AG04449 (cell line): Measurements from ENCODE around the gene LRRC32.

Experiments
- CTCF ChIA-PET: fragments of 350-600 bp; formaldehyde crosslinking; extraction: SDS; loops from one replicate; lab custom pipeline; 2021; ENCODE audit warnings: antibody characterized with exemption; lab: Yijun Ruan, JAX
- POLR2A ChIA-PET: fragments of 400-600, 350-600 bp; formaldehyde crosslinking; extraction: SDS; loops from one replicate; lab custom pipeline; 2020; ENCODE audit warnings: antibody characterized with exemption, inconsistent platforms; lab: Yijun Ruan, JAX
- DNase-seq: peaks from one replicate; pipeline ENCODE4 v3.0.0-alpha.2; 2010; ENCODE audit warnings: low read depth, low spot score
- H3K4me3 ChIP-seq: 2 replicates; pipeline ENCODE4 v1.5.1; 2011; ENCODE audit warnings: low read depth, mild to moderate bottlenecking, control low read depth, low read length
- TF ChIP-seq, protein P1 (sequence below): IDR thresholded peaks from one replicate; pipeline ENCODE4 v1.5.1; 2011; ENCODE audit warnings: mild to moderate bottlenecking, moderate library complexity, low read length, control low read depth, inconsistent platforms; ENCODE audit not compliant: insufficient read depth; ENCODE audit errors: missing control alignments

LRRC32 gene, protein sequence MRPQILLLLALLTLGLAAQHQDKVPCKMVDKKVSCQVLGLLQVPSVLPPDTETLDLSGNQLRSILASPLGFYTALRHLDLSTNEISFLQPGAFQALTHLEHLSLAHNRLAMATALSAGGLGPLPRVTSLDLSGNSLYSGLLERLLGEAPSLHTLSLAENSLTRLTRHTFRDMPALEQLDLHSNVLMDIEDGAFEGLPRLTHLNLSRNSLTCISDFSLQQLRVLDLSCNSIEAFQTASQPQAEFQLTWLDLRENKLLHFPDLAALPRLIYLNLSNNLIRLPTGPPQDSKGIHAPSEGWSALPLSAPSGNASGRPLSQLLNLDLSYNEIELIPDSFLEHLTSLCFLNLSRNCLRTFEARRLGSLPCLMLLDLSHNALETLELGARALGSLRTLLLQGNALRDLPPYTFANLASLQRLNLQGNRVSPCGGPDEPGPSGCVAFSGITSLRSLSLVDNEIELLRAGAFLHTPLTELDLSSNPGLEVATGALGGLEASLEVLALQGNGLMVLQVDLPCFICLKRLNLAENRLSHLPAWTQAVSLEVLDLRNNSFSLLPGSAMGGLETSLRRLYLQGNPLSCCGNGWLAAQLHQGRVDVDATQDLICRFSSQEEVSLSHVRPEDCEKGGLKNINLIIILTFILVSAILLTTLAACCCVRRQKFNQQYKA

DNA sequence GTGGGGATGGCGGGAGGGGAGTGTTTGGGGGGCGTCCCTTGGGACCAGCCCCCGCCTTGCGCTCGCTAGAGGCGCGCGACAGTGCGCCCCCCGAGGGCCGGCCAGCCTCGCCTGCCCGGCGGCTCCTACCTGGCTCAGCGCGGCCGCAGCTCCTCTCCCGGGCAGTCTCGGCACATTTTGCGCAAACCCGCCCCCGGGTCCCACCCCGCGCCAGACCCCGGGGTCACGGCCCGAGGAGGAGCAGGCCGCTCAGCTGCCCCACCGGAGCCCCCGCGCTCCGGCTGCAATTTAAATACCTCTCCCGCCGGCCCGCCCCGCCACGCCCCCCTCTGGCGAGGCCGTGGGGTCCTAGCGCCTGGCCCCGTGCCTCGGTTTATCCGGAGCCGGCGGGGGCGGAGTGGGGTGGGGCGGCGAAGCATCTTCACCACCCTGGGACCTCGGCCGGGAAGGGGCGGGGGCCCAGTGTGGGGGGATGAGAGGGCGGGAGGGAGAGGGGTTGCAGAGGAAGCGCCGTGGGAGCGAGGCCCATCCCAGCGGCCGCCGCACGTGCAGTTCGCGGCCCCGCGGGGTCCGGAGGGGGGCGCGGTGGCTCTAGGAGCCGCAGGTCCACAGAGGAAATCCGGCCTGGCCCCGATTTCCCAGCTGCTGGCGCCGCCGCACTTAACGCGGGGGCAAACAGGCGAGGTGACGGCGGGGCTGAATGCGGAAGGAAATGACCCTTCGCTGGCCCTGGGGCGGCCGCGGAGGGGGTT, at the start of gene LRRC32:
TSS of gene LRRC32 (minus strand) at position 263 of the 752 bp plus-strand sequence. CDS start 4,793 bp downstream, outside the sequence.
- CTCF ChIA-PET, result interaction anchor here (0.7 to 5.2 kb wide), 9 partner anchors 9 to 463 kb away, joined by 3 to 28 read pairs (median 4); no protein-coding TSS in a partner anchor
- POLR2A ChIA-PET, result no interaction called here
- peak within 1 kb of the TSS; percentile 59 for H3K4me3 ChIP-seq
- TF ChIP-seq, protein P1, sequence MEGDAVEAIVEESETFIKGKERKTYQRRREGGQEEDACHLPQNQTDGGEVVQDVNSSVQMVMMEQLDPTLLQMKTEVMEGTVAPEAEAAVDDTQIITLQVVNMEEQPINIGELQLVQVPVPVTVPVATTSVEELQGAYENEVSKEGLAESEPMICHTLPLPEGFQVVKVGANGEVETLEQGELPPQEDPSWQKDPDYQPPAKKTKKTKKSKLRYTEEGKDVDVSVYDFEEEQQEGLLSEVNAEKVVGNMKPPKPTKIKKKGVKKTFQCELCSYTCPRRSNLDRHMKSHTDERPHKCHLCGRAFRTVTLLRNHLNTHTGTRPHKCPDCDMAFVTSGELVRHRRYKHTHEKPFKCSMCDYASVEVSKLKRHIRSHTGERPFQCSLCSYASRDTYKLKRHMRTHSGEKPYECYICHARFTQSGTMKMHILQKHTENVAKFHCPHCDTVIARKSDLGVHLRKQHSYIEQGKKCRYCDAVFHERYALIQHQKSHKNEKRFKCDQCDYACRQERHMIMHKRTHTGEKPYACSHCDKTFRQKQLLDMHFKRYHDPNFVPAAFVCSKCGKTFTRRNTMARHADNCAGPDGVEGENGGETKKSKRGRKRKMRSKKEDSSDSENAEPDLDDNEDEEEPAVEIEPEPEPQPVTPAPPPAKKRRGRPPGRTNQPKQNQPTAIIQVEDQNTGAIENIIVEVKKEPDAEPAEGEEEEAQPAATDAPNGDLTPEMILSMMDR, result no peak
- no peak for DNase-seq

DNA sequence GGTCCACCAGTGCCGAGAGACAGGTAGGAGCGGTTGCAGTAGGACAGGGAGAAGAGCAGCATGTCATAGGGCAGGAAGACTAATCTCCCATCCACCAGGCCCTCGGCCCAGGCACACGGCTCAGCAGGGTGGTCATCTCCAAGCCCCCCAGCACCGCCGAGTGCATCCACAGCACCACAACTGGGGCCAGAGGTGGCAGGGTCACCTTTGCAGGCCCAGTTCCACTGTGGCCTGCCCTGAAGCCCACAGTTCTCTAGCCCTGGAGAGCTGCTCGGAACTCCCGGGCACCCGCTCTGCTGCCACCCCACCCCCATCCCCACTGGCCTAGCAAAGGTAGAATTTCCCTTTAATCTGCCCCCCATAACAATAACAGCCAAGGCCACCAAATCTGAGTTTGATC, 49.1 kb upstream of the LRRC32 start:
- H3K4me3 ChIP-seq, result no peak overlapping the region
- TF ChIP-seq, protein P1, result no peak
- ChIA-PET POLR2A (no interaction called here), CTCF (interaction anchor here (0.8 to 19.3 kb wide), 8 partner anchors 9 to 221 kb away, joined by 3 to 419 read pairs (median 43); no protein-coding TSS in a partner anchor)
- DNase-seq, result no peak

DNA sequence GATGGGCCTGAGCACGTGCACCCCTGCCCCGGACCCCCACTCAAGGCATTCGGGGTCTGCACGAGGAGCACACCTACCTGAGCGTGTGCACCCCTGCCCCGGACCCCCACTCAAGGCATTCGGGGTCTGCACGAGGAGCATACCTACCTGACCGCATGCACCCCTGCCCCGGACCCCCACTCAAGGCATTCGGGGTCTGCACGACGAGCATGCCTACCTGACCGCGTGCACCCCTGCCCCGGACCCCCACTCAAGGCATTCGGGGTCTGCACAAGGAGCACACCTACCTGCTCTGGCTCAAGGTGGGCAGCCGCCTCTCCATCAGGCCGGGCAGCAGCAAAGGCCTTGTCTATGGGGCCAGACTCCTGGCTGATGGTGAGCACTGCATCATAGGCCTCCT, 48.7 kb upstream of the LRRC32 start:
- no peak for DNase-seq
- POLR2A ChIA-PET, result no interaction called here
- TF ChIP-seq, protein P1, result no peak
- CTCF ChIA-PET, result interaction anchor here (1.4 to 19.3 kb wide), 5 partner anchors 14 to 200 kb away, joined by 4 to 419 read pairs (median 79); no protein-coding TSS in a partner anchor
- H3K4me3 ChIP-seq, result no peak overlapping the region

DNA sequence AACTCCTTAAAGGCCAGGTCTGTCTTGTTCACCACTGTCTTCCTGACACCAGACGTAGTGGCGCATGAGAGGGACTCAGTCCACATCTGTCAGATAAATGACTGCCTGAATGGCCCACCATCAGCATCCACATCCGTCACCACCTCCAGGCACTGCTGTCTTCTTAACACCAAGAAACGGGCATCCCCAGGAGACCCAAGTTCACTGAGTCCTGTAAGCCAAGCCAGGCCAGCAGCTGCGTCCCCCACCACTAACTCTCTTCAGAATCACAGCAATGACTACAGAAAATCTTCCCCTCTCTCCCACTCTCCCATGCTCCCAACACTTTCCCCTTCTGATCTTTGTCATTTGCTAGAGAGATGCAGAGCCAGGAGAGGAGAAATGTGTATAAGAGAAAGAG, 47.3 kb upstream of the LRRC32 start:
- ChIA-PET CTCF (interaction anchor here (0.8 to 4.9 kb wide), 5 partner anchors 8 to 93 kb away, joined by 4 to 23 read pairs (median 5); no protein-coding TSS in a partner anchor), POLR2A (no interaction called here)
- H3K4me3 ChIP-seq, result no peak overlapping the region
- DNase-seq, result no peak
- TF ChIP-seq, protein P1, result no peak

DNA sequence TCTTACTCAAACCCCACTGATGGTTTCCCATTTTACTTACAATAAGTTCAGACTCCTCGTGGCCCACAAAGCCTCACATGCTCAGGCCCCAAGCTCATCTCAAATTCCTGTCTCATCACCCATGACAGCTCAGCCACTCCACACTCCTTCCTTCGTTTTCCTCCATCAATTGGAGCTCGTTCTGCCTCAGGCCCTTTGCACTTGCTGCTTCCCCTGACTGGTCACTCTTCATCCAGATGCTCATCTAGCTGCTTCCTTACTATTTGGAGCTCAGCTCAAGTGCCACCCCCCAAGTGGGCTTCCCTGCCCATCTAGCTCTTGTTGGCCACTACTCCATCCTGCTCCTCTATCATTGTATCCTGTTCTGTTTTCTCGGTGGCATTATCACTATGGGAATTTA, 46.8 kb upstream of the LRRC32 start:
- ChIA-PET CTCF (interaction anchor here (1.2 to 4.9 kb wide), 4 partner anchors 9 to 93 kb away, joined by 4 to 23 read pairs (median 5); no protein-coding TSS in a partner anchor), POLR2A (no interaction called here)
- DNase-seq, result no peak
- no peak overlapping the region for H3K4me3 ChIP-seq
- TF ChIP-seq, protein P1, result no peak
